OCI-LY3 (cell line): ENCODE measurements around the gene CCDC40.
A peak's percentile ranks its signal among the peaks of the same experiment; 100 is the strongest.
"Not testable (repeated sequence)": the region's sequence is repeated elsewhere in the genome, so short reads cannot be mapped to it uniquely, and the experiment has no call there.

Experiments
- H2AFZ ChIP-seq: fragments of 200-600, 300-600 bp; shearing (Covaris generic); 2 replicates; pipeline ENCODE4 v1.6.0; 2014; ENCODE audit warnings: antibody characterized with exemption, low read depth, low read length
- H3K27ac ChIP-seq: fragments of 200-600, 300-600 bp; sonication (generic); 2 replicates; pipeline ENCODE4 v1.5.1; 2014; ENCODE audit warnings: mild to moderate bottlenecking, low read length, moderate library complexity, mixed read lengths
- H3K27me3 ChIP-seq: fragments of 200-600, 300-600 bp; sonication (generic); 2 replicates; pipeline ENCODE4 v1.6.1; 2014; ENCODE audit warnings: low read depth, low read length, mixed read lengths
- H3K36me3 ChIP-seq: fragments of 200-600, 300-600 bp; sonication (generic); replicated peaks from 2 replicates; pipeline ENCODE3; 2014; ENCODE audit warnings: low read depth, low read length, mixed read lengths
- H3K4me1 ChIP-seq: fragments of 300-600, 200-600 bp; sonication (generic); 2 replicates; pipeline ENCODE4 v1.6.1; 2014; ENCODE audit warnings: low read length, mixed read lengths
- H3K4me2 ChIP-seq: fragments of 200-600, 300-600 bp; sonication (generic); 2 replicates; pipeline ENCODE4 v1.6.1; 2014; ENCODE audit warnings: low read length, mixed read lengths
- H3K4me3 ChIP-seq: fragments of 300-600, 200-600 bp; sonication (generic); 2 replicates; pipeline ENCODE4 v1.5.1; 2014; ENCODE audit warnings: antibody characterized with exemption, mild to moderate bottlenecking, low read length, moderate library complexity
- H3K79me2 ChIP-seq: fragments of 300-600, 200-600 bp; shearing (Covaris generic); 2 replicates; pipeline ENCODE4 v1.6.1; 2014; ENCODE audit warnings: mild to moderate bottlenecking, low read length, mixed read lengths
- H3K9ac ChIP-seq: fragments of 300-600, 200-600 bp; shearing (Covaris generic); 2 replicates; pipeline ENCODE4 v1.6.0; 2014; ENCODE audit warnings: mild to moderate bottlenecking, low read length, moderate library complexity
- H3K9me3 ChIP-seq: fragments of 200-600, 300-600 bp; shearing (Covaris generic); 2 replicates; pipeline ENCODE4 v1.6.1; 2014; ENCODE audit warnings: low read length, mixed read lengths; ENCODE audit not compliant: insufficient read depth
- H4K20me1 ChIP-seq: fragments of 200-600, 300-600 bp; sonication (generic); 2 replicates; pipeline ENCODE4 v1.6.1; 2016; ENCODE audit warnings: low read length, mixed read lengths; ENCODE audit not compliant: insufficient read depth
- CTCF ChIP-seq: fragments of 200-600, 300-600 bp; sonication (generic); IDR thresholded peaks from 2 replicates; pipeline ENCODE4 v1.5.1; 2014; ENCODE audit warnings: antibody characterized with exemption, low read length, low read depth
- EZH2phosphoT487 ChIP-seq: fragments of 200-600 bp; shearing (Covaris generic); IDR thresholded peaks from 2 replicates; pipeline ENCODE4 v1.6.1; 2018; ENCODE audit warnings: antibody characterized with exemption, mixed run types, low read depth

The CCDC40 gene

GRCh38 chr17:80036715-80037477 is 454 bp downstream of the CCDC40 start:
- H2AFZ ChIP-seq = peak overlapping the region; percentile 41; the same call in 1 of the 2 replicates
- peak overlapping the region; percentile 98 for H3K4me2 ChIP-seq

GRCh38 chr17:80043963-80044362 is 7.5 kb downstream of the CCDC40 start:
- Histone ChIP-seq H3K9me3 (no peaks in the 10 kb centered on the region), H3K27ac (no peak overlapping the region), H3K4me2 (no peak overlapping the region), H3K4me3 (no peak overlapping the region), H3K27me3 (no peaks in the 10 kb centered on the region), H2AFZ (no peak overlapping the region), H3K36me3 (no peaks in the 10 kb centered on the region), H3K9ac (no peak overlapping the region), H4K20me1 (no peaks in the 10 kb centered on the region), H3K4me1 (no peaks in the 10 kb centered on the region), H3K79me2 (no peaks in the 10 kb centered on the region)
- TF ChIP-seq CTCF (no peak), EZH2phosphoT487 (no peak)

More at GRCh38 chr17:80036715-80037477, 454 bp downstream of the CCDC40 start:
- H3K36me3 ChIP-seq = no peaks in the 10 kb centered on the region
- TF ChIP-seq CTCF (no peak), EZH2phosphoT487 (no peak)
- no peaks in the 10 kb centered on the region for H3K27me3 ChIP-seq
- peak overlapping the region; percentile 99 for H3K4me3 ChIP-seq
- peaks cover 11% of the 10 kb centered on the region for H4K20me1 ChIP-seq
- H3K79me2 ChIP-seq = 0 out of 2 replicates have a peak, but pooled peaks cover 3% of the 10 kb centered on the region
- no peak overlapping the region for H3K27ac ChIP-seq
- peaks cover 8% of the 10 kb centered on the region; the same call in 1 of the 2 replicates for H3K4me1 ChIP-seq
- H3K9ac ChIP-seq = peak overlapping the region; percentile 34; the same call in 1 of the 2 replicates
- H3K9me3 ChIP-seq = no peaks in the 10 kb centered on the region

GRCh38 chr17:80045703-80046102 is 9.3 kb downstream of the CCDC40 start:
- H4K20me1 ChIP-seq = no peaks in the 10 kb centered on the region
- no peak overlapping the region for H3K4me2 ChIP-seq
- no peak overlapping the region for H3K27ac ChIP-seq
- H3K4me3 ChIP-seq = no peak overlapping the region
- H3K36me3 ChIP-seq = no peaks in the 10 kb centered on the region
- H3K9ac ChIP-seq = no peak overlapping the region
- H2AFZ ChIP-seq = no peak overlapping the region
- TF ChIP-seq CTCF (no peak), EZH2phosphoT487 (no peak)
- no peaks in the 10 kb centered on the region for H3K9me3 ChIP-seq
- H3K27me3 ChIP-seq = no peaks in the 10 kb centered on the region
- no peaks in the 10 kb centered on the region for H3K79me2 ChIP-seq
- H3K4me1 ChIP-seq = no peaks in the 10 kb centered on the region

GRCh38 chr17:80046709-80047108 is 10.3 kb downstream of the CCDC40 start:
- H3K27me3 ChIP-seq, H3K27ac ChIP-seq, H3K4me3 ChIP-seq, H3K9me3 ChIP-seq, H3K79me2 ChIP-seq, H4K20me1 ChIP-seq, H3K4me1 ChIP-seq, H3K36me3 ChIP-seq, H3K4me2 ChIP-seq, H3K9ac ChIP-seq, H2AFZ ChIP-seq: not testable (repeated sequence)
